HepG2 (cell line): ENCODE data around the gene ZNF764. TPM values are rescaled to one million over a fixed set of nuclear protein-coding genes. Genes with fewer than 3 reads are reported as not detected.

ENCODE experiments used
- CHCHD3 ChIP-seq: sonication (generic); formaldehyde crosslinking; IDR thresholded peaks from 2 replicates; pipeline ENCODE4 v1.8.0; 2022; ENCODE audit warnings: mild to moderate bottlenecking, missing genetic modification reagents, moderate library complexity
- DR1 ChIP-seq: sonication (generic); formaldehyde crosslinking; IDR thresholded peaks from 2 replicates; pipeline ENCODE4 v1.8.0; 2021; ENCODE audit warnings: mild to moderate bottlenecking, missing genetic modification reagents, inconsistent platforms
- GMEB2 ChIP-seq: IDR thresholded peaks from 2 replicates; pipeline ENCODE4 v1.6.1; 2016; ENCODE audit warnings: missing biosample characterization, missing genetic modification reagents, low read depth
- HOXD1 ChIP-seq: sonication (generic); formaldehyde crosslinking; IDR thresholded peaks from 2 replicates; pipeline ENCODE4 v1.5.0; 2020; ENCODE audit warnings: missing genetic modification reagents
- KLF12 ChIP-seq: sonication (generic); formaldehyde crosslinking; IDR thresholded peaks from 2 replicates; pipeline ENCODE4 v1.4.0; 2020; ENCODE audit warnings: missing genetic modification reagents, borderline replicate concordance
- KLF16 ChIP-seq, 2 experiments: sonication (generic) in 1 of 2; formaldehyde crosslinking in 1 of 2; IDR thresholded peaks; 2 replicates each; pipeline versions ENCODE4 v1.6.1 to v1.8.0; 2016 to 2023; ENCODE audit warnings: missing genetic modification reagents in 2 of 2, missing compliant biosample characterization in 1 of 2
- MED13 ChIP-seq: sonication (generic); formaldehyde crosslinking; IDR thresholded peaks from 2 replicates; pipeline ENCODE4 v1.5.0; 2020; ENCODE audit warnings: missing genetic modification reagents
- RNF219 ChIP-seq: sonication (generic); formaldehyde crosslinking; IDR thresholded peaks from 2 replicates; pipeline ENCODE4 v1.5.0; 2020; ENCODE audit warnings: mild to moderate bottlenecking, missing genetic modification reagents
- SNAI1 ChIP-seq: sonication (generic); formaldehyde crosslinking; IDR thresholded peaks from 2 replicates; pipeline ENCODE4 v1.5.0; 2020; ENCODE audit warnings: mild to moderate bottlenecking, missing genetic modification reagents, borderline replicate concordance
- SSRP1 ChIP-seq: IDR thresholded peaks from 2 replicates; pipeline ENCODE4 v1.6.1; 2016; ENCODE audit warnings: control low read depth
- YY1 ChIP-seq: IDR thresholded peaks from 2 replicates; pipeline ENCODE4 v1.6.1; 2011; ENCODE audit warnings: low read length, low read depth, moderate library complexity, mild to moderate bottlenecking; ENCODE audit not compliant: insufficient read depth, insufficient replicate concordance
- ZFP90 ChIP-seq: sonication (generic); formaldehyde crosslinking; IDR thresholded peaks from 2 replicates; pipeline ENCODE4 v1.8.0; 2022; ENCODE audit warnings: missing genetic modification reagents, mild to moderate bottlenecking, inconsistent platforms, borderline replicate concordance
- ZNF12 ChIP-seq: sonication (generic); formaldehyde crosslinking; IDR thresholded peaks from 2 replicates; pipeline ENCODE4 v1.5.0; 2020; ENCODE audit warnings: missing genetic modification reagents
- ZNF17 ChIP-seq: sonication (generic); formaldehyde crosslinking; IDR thresholded peaks from 2 replicates; pipeline ENCODE4 v1.5.0; 2020; ENCODE audit warnings: mild to moderate bottlenecking, missing genetic modification reagents
- ZNF264 ChIP-seq: sonication (generic); formaldehyde crosslinking; IDR thresholded peaks from 2 replicates; pipeline ENCODE4 v1.4.0; 2020; ENCODE audit warnings: missing genetic modification reagents
- ZNF30 ChIP-seq: sonication (generic); formaldehyde crosslinking; IDR thresholded peaks from 2 replicates; pipeline ENCODE4 v1.5.0; 2020; ENCODE audit warnings: mild to moderate bottlenecking, missing genetic modification reagents
- ZNF557 ChIP-seq: sonication (generic); formaldehyde crosslinking; IDR thresholded peaks from 2 replicates; pipeline ENCODE4 v1.4.0; 2020; ENCODE audit warnings: missing genetic modification reagents
- ZNF629 ChIP-seq: sonication (generic); formaldehyde crosslinking; conservative IDR thresholded peaks from 2 replicates; pipeline ENCODE4 v1.5.0; 2020; ENCODE audit warnings: missing genetic modification reagents
- ZSCAN30 ChIP-seq: sonication (generic); formaldehyde crosslinking; IDR thresholded peaks from 2 replicates; pipeline ENCODE4 v1.5.0; 2020; ENCODE audit warnings: mild to moderate bottlenecking, missing genetic modification reagents
- polyA plus RNA-seq, 8 experiments: library from polyadenylated mRNA; depleted of rRNA in 3 of 8; stranded (reverse) in 7 of 8; unstranded in 1 of 8; fragments of >200 nt; fragmentation: Illumina TruSeq in 4 of 8; extraction: Trizol in 4 of 8; gene quantifications; 2 replicates each; pipeline versions ENCODE4 v1.2.1 to v1.2.3, GENCODE V29; 2011 to 2016; ENCODE audit warnings: low read depth in 4 of 8, missing spikeins in 1 of 8, mixed read lengths in 1 of 8; ENCODE audit not compliant: insufficient read depth in 1 of 8
- total RNA-seq, 5 experiments: library from RNA; depleted of rRNA; stranded (reverse); fragments of >200 nt; fragmentation: Illumina TruSeq; extraction: Trizol; gene quantifications; 2 replicates each; pipeline ENCODE4 v1.2.3, GENCODE V29; 2016; ENCODE audit warnings: low read depth in 1 of 5
- TF ChIP-seq, protein P1 (sequence below): sonication (generic); formaldehyde crosslinking; IDR thresholded peaks from 2 replicates; pipeline ENCODE4 v1.5.0; 2020; ENCODE audit warnings: missing genetic modification reagents

ZNF764 gene
- total and polyA plus RNA-seq, 2 of the 13 experiments (the other 11 are each of a cell fraction or from before 2014, with no cell fraction given), result 4.1 to 9.1 TPM

- TF ChIP-seq SSRP1 (CRISPR knock-in tag) (peak; percentile 45; the same call in 1 of the 2 replicates), ZNF557 (CRISPR knock-in tag) (0 out of 2 replicates have a peak, but pooled peaks have one; percentile 9), ZFP90 (CRISPR knock-in tag) (0 out of 2 replicates have a peak, but pooled peaks have one; percentile 17), ZNF17 (CRISPR knock-in tag) (peak; percentile 19; the same call in 1 of the 2 replicates), YY1 (peak; percentile 61), RNF219 (CRISPR knock-in tag) (0 out of 2 replicates have a peak, but pooled peaks have one; percentile 28), ZNF30 (peak; percentile 88; the same call in 1 of the 2 replicates), CHCHD3 (CRISPR knock-in tag) (no peak), GMEB2 (CRISPR knock-in tag) (no peak), ZNF264 (CRISPR knock-in tag) (0 out of 2 replicates have a peak, but pooled peaks have one; percentile 13), SNAI1 (CRISPR knock-in tag) (peak; percentile 13; the same call in 1 of the 2 replicates), MED13 (CRISPR knock-in tag) (peak; percentile 17; the same call in 1 of the 2 replicates), ZNF12 (no peak), KLF16 (CRISPR knock-in tag; IDR thresholded peaks at IDR 0.05) (0 out of 4 replicates have a peak, but pooled peaks of 1 of the 2 experiments have one; percentile 16), KLF12 (no peak; the same call in 1 of the 2 replicates), HOXD1 (peak; percentile 23; the same call in 1 of the 2 replicates), DR1 (no peak), ZSCAN30 (0 out of 2 replicates have a peak, but pooled peaks have one; percentile 3), ZNF629 (CRISPR knock-in tag) (0 out of 2 replicates have a peak, but pooled peaks have one; percentile 15)
- TF ChIP-seq, protein P1, sequence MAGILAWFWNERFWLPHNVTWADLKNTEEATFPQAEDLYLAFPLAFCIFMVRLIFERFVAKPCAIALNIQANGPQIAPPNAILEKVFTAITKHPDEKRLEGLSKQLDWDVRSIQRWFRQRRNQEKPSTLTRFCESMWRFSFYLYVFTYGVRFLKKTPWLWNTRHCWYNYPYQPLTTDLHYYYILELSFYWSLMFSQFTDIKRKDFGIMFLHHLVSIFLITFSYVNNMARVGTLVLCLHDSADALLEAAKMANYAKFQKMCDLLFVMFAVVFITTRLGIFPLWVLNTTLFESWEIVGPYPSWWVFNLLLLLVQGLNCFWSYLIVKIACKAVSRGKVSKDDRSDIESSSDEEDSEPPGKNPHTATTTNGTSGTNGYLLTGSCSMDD (CRISPR knock-in tag), result 0 out of 2 replicates have a peak, but pooled peaks have one; percentile 18
- TF ChIP-seq, all 625 proteins: peak for 25
Observed at GRCh38 chr16:30533748-30534367, 24.3 kb downstream of the ZNF764 start (continued).
